HG03439 (cell line): ENCODE data around the gene COQ7.
A peak's percentile ranks its signal among the peaks of the same experiment; 100 is the strongest.

Experiments
- ATAC-seq: cut with Tn5 transposase; IDR thresholded peaks from one replicate; pipeline ENCODE4 v1.9.1; 2021; ENCODE audit warnings: mild to moderate bottlenecking, moderate library complexity; ENCODE audit not compliant: unreplicated experiment

COQ7 gene

DNA sequence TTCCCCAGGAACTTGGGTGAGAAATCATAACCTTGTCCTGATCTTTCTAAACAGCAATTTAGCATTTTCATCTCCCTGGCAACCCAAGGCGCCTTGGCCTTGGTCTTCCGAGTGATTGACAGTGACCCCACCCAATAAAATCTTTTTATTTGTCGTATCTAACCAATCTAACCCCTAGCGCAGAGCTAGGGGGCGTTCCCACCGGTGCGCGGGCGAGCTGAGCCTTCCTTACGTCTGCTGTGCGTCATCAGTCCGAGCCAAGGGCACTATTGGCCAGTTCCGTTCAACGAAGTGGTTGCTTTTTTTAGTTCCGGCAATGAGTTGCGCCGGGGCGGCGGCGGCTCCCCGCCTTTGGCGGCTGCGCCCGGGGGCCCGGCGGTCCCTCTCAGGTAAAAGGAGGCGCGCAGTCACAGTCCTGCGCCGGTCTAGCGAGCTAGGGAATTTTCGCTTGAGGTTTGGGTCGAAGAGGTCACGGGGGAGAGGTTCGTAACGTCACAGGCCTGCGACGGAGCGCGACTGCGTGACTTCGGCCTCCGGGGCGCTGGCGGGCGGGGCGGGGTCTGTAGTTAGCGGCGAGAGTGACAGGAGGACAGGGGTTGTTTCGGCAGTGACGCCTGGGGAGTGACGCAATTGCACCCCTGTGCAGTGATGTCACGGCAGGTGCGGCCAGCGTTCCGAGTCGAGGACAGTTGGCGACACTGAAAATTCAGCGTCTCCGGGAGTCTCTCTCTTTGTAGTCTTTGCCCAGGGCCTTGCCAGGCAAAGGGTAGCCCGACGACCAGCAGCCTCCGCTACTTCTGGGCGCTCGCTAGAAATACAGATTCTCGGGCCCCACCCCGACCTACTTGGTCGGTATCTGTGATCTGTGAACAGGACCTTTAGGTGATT, at the start of gene COQ7:
Gene COQ7 (plus strand): TSS at position 266 of the 888 bp plus-strand sequence. CDS start 51 bp downstream, at position 317.
- ATAC-seq: peak; percentile 93

DNA sequence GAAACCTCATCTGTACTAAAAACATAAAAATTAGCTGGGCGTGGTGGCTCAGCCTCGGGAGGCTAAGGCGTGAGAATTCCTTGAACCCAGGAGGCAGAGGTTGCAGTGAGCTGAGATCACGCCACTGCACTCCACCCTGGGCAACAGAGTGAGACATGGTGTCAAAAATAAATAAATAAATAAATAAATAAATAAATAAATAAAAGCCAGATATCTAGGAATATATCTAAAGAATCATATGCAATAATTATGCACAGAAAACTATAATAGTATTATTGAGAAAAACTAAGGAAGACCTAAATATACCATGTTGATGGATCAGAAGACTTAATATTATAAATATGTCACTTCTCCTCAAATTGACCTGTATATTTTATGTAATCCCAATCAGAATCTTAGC, 46.7 kb upstream of the COQ7 start:
- no peak for ATAC-seq

- ATAC-seq: no peak
Observed at GRCh38 chr16:19021747-19022146, 45.7 kb upstream of the COQ7 start.

DNA sequence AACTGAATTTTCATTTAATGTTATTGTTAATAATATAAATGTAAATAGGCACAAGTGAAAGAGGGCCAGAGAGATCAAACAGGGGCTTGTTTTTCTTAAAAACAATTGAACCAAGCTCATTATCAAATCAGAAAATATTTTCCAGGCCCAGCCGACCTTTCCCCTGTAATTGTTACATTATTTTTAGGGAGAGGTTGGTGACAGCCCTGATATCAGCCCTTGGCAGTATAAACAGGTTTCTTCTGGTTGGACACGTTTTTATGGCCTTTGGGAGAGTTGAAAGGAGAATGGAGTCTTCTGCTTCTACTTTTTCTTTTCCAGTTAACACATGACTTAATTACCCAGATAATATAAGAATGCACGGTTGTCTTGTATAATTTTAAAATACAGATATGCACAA, 40.0 kb upstream of the COQ7 start:
- no peak for ATAC-seq

GRCh38 chr16:19029980-19030379, 37.4 kb upstream of the COQ7 start:
- no peak for ATAC-seq

DNA sequence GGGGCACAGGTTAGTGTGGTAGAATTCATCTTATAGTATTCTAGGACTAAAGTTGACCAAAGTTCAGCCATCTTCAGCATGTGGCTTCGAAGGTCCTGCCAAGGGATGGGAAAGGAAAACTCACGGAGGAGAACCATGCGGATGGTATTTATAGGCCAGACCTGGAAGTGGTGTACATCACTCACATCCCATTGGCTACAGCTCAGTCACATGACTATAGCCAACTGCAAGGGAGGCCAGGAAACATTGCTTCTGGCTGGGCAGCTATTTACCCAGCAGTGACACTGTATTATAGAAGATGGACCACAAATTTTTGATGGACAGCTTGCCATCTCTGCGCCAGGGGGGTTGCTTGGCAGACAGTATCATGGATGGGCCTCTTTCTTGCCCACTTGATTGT, 35.7 kb upstream of the COQ7 start:
- no peak for ATAC-seq

DNA sequence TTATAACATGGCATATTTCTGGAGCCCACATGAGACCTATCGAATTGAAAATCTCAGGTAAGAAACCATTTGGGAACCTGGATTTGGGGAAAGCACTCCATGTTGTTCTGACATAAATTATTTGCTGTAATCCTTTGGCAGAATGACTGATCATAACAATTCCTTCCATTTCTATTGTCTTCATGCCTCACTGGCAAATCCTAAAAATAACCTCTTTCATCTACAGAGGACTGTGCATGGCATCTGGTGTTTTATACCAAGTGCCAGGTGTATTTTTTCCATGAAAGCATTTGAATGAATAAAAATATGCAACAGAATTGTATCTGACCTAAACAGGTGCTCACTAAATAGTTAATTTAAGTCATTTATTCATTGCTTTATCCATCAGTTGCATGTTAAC, 33.7 kb upstream of the COQ7 start:
- ATAC-seq: no peak

DNA sequence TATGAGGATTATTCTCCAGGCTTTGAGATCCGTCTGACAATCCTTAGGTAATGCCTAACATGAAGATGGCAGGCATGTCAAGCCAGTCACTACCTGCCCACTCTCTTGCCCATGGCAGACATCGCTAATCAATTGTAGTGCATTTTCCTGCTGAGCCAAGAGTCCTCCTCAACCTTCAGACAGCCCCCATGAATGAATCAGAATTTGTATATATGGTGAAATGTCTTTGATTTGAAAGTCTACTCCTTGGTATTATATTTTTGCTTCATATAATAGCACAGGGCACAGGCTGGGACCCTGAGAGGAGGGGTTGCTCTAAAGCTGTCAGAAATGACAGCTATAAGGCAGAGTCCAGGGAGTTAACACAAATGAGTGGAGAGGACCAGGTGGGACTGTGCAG, 27.0 kb upstream of the COQ7 start:
- ATAC-seq: no peak

GRCh38 chr16:19044769-19045168, 22.6 kb upstream of the COQ7 start:
- no peak for ATAC-seq

GRCh38 chr16:19046062-19046461, 21.4 kb upstream of the COQ7 start:
- ATAC-seq: no peak

DNA sequence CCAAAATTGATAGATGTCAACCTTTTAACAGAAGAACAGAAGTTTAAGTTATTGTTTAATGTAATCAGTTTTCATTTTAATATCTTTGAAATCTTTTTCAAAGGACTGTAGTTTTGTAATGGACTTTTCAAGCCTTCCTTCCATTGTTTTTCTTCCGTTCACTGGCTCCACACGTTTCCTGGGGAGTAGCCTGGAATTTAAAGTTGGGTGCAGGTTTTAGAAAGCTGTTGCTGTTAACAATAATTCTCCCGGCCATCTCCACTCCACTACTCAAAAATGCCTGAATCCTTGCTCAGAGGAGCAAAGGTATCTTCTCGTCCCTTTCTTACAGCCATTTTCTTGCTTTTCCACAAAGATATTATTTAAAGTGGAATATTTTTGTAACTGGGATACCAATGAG, 4.7 kb upstream of the COQ7 start:
- no peak for ATAC-seq

GRCh38 chr16:19066988-19067348, 446 bp upstream of the COQ7 start:
- no peak for ATAC-seq

DNA sequence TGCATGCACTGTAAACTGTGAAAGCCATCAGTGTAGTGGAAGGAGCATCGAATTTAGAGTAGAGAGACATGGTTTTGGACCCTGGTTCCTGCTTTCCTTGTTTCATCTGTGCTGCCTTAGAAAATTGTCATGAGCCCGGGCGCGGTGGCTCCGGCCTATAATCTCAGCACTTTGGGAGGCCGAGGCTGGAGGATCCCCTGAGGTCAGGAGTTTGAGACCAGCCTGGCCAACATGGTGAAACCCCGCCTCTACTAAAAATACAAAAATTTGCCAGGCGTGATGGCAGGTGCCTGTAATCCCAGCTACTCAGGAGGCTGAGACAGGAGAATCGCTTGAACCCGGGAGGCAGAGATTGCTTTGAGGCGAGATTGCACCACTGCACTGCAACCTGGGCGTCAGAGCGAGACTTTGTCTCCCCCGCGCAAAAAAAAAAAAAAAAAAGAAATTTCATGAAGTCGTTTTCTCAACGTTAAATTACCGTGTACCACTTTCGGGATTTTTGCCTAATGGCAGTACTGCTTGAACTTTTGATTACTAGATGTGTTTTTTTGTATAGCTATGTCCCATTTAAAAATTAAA, 912 bp downstream of the COQ7 start:
- ATAC-seq: no peak

- ATAC-seq: no peak
Observed at GRCh38 chr16:19071811-19072777, 4.7 kb downstream of the COQ7 start.

DNA sequence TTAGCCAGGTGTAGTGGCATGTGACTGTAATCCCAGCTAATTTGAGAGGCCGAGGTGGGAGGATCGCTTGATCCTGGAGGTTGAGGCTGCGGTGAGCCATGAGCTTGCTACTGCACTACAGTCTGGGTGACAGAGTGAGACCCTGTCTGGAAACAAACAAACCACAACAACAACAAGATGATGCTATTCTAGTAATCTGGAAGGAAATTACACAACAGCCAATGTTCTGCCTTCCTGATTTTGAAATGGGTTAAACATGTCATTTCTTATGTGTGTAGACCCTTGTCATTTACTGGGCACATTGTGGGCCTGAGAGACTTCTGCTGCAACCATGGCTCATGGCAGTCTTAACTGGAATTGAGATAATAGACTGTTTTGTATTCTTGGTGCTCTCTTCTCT, 5.9 kb downstream of the COQ7 start:
- no peak for ATAC-seq

- no peak for ATAC-seq
Observed at GRCh38 chr16:19073863-19074262, 6.4 kb downstream of the COQ7 start.

DNA sequence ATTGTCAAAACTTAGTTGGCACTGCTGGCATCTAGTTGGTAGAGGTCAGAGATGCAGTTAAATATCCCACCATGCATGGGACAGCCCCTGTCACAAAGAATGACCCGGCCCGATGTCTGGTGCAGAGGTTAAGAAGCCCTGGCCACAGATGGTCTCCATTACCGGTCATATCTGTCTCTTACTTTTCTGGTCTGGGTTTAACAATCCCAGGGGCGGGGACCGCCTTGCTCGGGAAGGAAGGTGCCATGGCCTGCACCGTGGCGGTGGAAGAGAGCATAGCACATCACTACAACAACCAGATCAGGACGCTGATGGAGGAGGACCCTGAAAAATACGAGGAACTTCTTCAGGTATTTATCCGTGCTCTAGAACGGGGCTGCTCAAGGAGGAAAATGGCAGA, 8.1 kb downstream of the COQ7 start:
- ATAC-seq: no peak

GRCh38 chr16:19077879-19078278, 10.5 kb downstream of the COQ7 start:
- no peak for ATAC-seq

DNA sequence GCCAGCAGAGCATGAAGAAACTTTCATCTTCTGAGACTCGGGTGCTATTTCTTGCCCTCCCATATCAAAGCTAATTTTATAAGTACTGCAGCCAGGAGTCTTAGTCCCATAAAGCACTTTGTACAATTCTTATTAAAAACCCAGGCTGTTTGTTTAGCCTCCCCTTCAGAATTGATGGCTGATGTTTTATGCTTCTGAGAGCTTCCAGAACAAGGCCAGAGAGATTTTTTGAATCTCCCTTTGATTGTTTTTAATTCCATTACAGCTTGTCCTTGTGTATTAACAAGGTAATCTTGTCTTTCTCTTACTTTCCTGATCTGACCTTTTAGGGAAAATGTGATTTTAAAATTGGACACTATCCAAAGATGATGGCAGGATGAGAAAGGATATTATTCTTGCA, 16.3 kb downstream of the COQ7 start:
- ATAC-seq: no peak

DNA sequence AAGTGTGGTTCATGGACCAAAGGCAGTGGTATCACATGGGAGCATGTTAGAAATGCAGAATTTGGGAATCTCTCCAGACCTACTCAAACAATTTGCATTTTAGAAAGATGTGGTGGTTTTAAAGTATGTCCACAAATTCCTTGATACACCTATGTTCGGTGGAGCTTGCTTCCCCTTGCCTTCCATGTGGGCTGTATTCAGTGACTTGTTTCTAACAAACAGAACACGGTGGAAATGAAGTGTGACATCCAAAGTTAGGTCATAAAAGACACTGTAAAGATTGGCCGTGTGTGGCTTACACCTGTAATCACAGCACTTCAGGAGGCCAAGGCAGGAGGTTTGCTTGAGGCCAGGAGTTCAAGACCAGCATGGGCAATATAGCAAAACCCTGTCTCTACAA, 16.7 kb downstream of the COQ7 start:
- no peak for ATAC-seq

DNA sequence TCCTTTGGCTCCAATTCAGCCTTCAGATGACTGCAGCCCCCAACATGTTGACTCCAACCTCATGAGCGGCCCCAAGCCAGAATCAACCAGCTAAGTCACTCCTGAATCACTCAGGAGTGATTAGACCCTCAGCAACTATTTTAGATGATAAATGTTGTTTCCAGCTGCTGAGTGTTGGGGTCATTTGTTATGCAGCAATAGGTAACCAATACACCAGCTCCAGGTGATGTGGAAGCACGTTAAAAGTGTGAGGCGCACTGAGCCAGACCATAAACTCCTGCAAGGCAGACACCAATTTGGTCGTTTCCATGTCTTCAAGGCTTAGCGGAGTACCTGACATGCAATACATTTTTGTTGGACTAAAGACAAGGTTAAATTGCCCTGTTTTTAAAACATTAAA, 17.5 kb downstream of the COQ7 start:
- no peak for ATAC-seq
